Stimulated activated memory B cell treated with anti-CD40 and anti-IgM and Interleukin-4, amounts not matched to agents 10 μg/mL and 1 μg/mL and 100 μg/mL, for 72 hours (primary cell): ENCODE results near the gene GATAD2B.
"Not testable (repeated sequence)": the region's sequence is repeated elsewhere in the genome, so short reads cannot be mapped to it uniquely, and the experiment has no call there.

ENCODE experiments used
- ATAC-seq: fragments of 150-1000 bp; cut with Tn5 transposase; 2 replicates; pipeline ENCODE4 v1.10.0; 2021
- H3K27ac Mint-ChIP-seq: one replicate; pipeline ENCODE4 v1.8.0; 2022; ENCODE audit warnings: mild to moderate bottlenecking, mixed read lengths
- H3K27me3 Mint-ChIP-seq: one replicate; pipeline ENCODE4 v1.8.0; 2022; ENCODE audit warnings: mixed read lengths
- H3K36me3 Mint-ChIP-seq: one replicate; pipeline ENCODE4 v1.8.0; 2022; ENCODE audit warnings: mixed read lengths
- H3K4me1 Mint-ChIP-seq: one replicate; pipeline ENCODE4 v1.8.0; 2022; ENCODE audit warnings: mixed read lengths
- H3K4me3 Mint-ChIP-seq: one replicate; pipeline ENCODE4 v1.8.0; 2022; ENCODE audit warnings: mild to moderate bottlenecking, moderate library complexity, mixed read lengths
- H3K9me3 Mint-ChIP-seq: one replicate; pipeline ENCODE4 v1.8.0; 2022; ENCODE audit warnings: mixed read lengths

Gene GATAD2B

DNA sequence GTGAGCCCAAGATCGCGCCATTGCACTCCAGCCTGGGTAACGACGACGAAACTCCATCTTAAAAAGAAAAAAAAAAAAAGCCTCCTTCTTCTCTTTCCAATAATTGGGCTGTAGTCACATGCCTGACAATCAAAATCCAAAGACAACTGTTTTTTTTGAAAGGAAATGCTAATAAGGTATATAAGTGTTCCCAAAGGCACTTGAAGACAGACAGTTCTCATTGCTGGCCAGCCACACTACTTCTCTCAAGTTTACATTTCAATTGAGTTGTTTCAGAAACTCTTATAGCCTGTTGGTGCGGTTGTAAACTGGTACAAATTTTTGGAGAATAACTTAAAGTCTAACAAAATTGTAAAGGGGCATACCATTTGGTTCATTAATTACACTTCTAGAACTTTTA lies 23.3 kb downstream of the GATAD2B start:
- H3K4me3 Mint-ChIP-seq: no peak overlapping the region
- H3K4me1 Mint-ChIP-seq: peaks cover 28% of the 10 kb centered on the region
- ATAC-seq: no peak
- H3K27me3 Mint-ChIP-seq: no peaks in the 10 kb centered on the region
- peaks cover 15% of the 10 kb centered on the region for H3K36me3 Mint-ChIP-seq
- no peaks in the 10 kb centered on the region for H3K9me3 Mint-ChIP-seq
- H3K27ac Mint-ChIP-seq: no peak overlapping the region

DNA sequence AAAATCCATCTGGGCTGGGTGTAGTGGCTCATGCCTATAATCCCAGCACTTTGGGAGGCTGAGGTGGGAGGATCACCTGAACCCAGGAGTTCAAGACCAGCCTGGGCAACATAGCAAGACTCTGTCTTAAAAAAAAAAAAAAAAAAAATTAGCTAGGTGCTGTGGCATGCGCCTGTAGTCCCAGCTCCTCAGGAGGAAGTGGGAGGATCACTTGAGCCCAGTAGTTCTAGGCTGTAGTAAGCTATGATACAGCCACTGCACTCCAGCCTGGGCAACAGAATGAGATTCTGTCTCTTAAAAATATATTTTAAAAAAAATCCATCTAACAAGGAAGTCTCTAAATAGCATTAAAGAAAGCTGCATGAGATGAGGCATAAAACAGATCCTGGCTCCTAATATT lies 26.9 kb downstream of the GATAD2B start:
- Mint-ChIP-seq H3K36me3 (peaks cover 16% of the 10 kb centered on the region), H3K4me1 (peaks cover 32% of the 10 kb centered on the region)
- not testable (repeated sequence) for H3K27ac Mint-ChIP-seq, H3K27me3 Mint-ChIP-seq, H3K4me3 Mint-ChIP-seq, H3K9me3 Mint-ChIP-seq, ATAC-seq

- H3K27me3 Mint-ChIP-seq, H3K27ac Mint-ChIP-seq, H3K9me3 Mint-ChIP-seq, H3K4me3 Mint-ChIP-seq, ATAC-seq: not testable (repeated sequence)
- Mint-ChIP-seq H3K36me3 (peaks cover 35% of the 10 kb centered on the region), H3K4me1 (peaks cover 50% of the 10 kb centered on the region)
Observed at GRCh38 chr1:153891042-153891441, 31.7 kb downstream of the GATAD2B start.

DNA sequence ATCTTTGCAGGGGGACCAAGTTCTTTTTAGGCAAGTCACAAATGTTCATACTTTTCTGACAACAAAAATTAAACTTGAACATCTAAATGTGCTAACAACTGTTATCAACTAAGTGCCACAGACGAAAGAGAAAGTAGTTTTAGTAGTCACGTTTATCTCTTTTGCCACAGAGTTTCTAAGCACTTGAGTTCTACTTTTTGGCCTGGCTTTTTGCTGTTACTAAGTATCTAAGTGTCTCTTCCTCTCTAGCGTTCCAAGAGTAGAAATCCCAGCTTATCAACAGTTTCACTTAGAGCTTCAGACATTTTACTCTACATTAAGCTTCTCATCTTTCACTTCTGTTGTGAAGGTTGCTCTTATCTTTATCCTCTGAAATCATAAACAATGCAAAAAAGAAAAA lies 34.2 kb downstream of the GATAD2B start:
- Mint-ChIP-seq H3K4me3 (peak overlapping the region; percentile 24), H3K9me3 (peaks cover 3% of the 10 kb centered on the region), H3K27me3 (no peaks in the 10 kb centered on the region), H3K27ac (peak overlapping the region; percentile 68), H3K36me3 (peaks cover 25% of the 10 kb centered on the region), H3K4me1 (peaks cover 46% of the 10 kb centered on the region)
- no peak for ATAC-seq

DNA sequence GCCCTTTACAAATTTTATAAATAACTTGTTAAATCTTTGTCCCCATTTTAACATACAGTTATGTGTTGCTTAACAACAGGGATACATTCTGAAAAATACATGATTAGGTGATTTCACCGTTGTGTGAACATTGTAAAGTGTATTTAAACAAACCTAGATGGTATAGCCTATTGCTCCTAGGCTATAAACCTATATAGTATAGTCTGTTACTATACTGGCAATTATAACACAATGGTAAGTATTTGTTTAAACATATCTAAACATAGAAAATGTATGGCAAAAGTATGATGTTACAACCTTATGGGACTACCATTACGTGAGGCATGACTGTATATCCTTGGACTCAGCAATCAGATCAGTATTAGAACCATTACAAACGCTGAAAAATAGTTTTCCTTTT lies 36.6 kb downstream of the GATAD2B start:
- Mint-ChIP-seq H3K4me3 (no peak overlapping the region), H3K9me3 (peaks cover 3% of the 10 kb centered on the region), H3K4me1 (peaks cover 44% of the 10 kb centered on the region), H3K27ac (no peak overlapping the region), H3K36me3 (peaks cover 22% of the 10 kb centered on the region), H3K27me3 (no peaks in the 10 kb centered on the region)
- ATAC-seq: no peak

GRCh38 chr1:153883223-153883622 lies 39.5 kb downstream of the GATAD2B start:
- Mint-ChIP-seq H3K27me3 (no peaks in the 10 kb centered on the region), H3K27ac (no peak overlapping the region), H3K9me3 (no peaks in the 10 kb centered on the region), H3K4me1 (peaks cover 30% of the 10 kb centered on the region), H3K4me3 (no peak overlapping the region), H3K36me3 (peaks cover 7% of the 10 kb centered on the region)
- ATAC-seq: no peak

- no peak for ATAC-seq
- H3K27ac Mint-ChIP-seq: no peak overlapping the region
- peaks cover 27% of the 10 kb centered on the region for H3K4me1 Mint-ChIP-seq
- H3K36me3 Mint-ChIP-seq: peaks cover 6% of the 10 kb centered on the region
- H3K4me3 Mint-ChIP-seq: no peak overlapping the region
- H3K9me3 Mint-ChIP-seq: no peaks in the 10 kb centered on the region
- no peaks in the 10 kb centered on the region for H3K27me3 Mint-ChIP-seq
Observed at GRCh38 chr1:153882296-153882912, 40.4 kb downstream of the GATAD2B start.

DNA sequence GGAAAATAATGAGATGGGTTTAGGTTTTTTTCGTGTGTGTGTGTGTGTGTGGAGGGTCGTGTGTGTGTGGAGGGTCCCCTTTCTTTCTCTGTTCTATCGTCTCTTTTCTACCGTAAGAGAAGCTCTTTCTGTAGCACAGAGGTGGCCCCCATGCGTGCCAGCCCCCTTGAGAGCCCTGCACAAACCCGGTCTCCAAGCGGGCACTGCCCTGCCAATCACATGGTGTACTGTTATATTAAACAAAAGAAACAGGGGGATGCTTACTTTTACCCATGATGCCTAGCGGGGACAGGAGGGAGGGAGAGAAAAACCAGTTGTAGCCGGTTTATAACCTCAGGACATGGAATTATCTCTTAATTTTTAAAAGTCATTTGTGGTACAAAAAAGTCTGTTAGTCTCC lies 41.0 kb downstream of the GATAD2B start:
- Mint-ChIP-seq H3K27me3 (no peaks in the 10 kb centered on the region), H3K36me3 (peaks cover 6% of the 10 kb centered on the region), H3K4me3 (no peak overlapping the region), H3K4me1 (peaks cover 27% of the 10 kb centered on the region), H3K9me3 (no peaks in the 10 kb centered on the region), H3K27ac (no peak overlapping the region)
- no peak for ATAC-seq

- Mint-ChIP-seq H3K9me3 (no peaks in the 10 kb centered on the region), H3K27me3 (no peaks in the 10 kb centered on the region), H3K4me1 (peaks cover 27% of the 10 kb centered on the region), H3K36me3 (peaks cover 9% of the 10 kb centered on the region), H3K27ac (no peak overlapping the region), H3K4me3 (no peak overlapping the region)
- ATAC-seq: no peak
Observed at GRCh38 chr1:153880962-153881361, 41.8 kb downstream of the GATAD2B start.

DNA sequence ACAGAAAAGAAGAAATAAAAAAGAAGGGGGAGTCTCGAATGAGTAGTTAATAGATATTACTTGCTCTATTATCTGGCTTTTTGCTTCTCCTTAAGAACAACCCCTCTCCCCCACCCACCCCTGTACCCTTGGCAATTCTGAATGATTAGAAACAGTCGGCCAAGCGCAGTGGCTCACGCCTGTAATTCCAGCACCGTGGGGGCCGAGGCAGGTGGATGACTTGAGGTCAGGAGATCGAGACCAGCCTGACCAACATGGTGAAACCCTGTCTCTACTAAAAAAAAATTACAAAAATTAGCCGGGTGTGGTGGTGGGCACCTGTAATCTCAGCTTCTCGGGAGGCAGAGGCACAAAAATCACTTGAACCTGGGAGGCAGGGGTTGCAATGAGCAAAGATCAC lies 42.7 kb downstream of the GATAD2B start:
- no peak for ATAC-seq
- H3K4me3 Mint-ChIP-seq: no peak overlapping the region
- H3K36me3 Mint-ChIP-seq: peaks cover 16% of the 10 kb centered on the region
- H3K27me3 Mint-ChIP-seq: no peaks in the 10 kb centered on the region
- no peaks in the 10 kb centered on the region for H3K9me3 Mint-ChIP-seq
- no peak overlapping the region for H3K27ac Mint-ChIP-seq
- H3K4me1 Mint-ChIP-seq: peaks cover 24% of the 10 kb centered on the region

DNA sequence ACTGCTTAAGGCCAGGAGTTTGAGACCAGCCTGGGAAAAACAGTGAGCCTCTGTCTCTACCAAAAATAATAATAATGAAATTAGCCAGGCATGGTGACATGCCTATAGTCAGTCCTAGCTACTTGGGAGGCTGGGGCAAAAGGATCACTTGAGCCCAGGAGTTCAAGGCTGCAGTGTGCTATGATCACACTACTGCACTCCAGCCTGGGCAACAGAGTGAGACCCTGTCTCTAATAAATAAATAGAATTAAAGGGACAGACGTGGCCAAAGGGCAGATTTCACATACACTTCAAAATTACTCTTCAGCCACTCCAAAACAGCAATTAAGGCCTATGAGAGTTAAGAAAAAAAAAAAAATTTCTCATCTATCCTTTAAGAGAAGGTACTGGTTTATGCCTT lies 45.7 kb downstream of the GATAD2B start:
- Mint-ChIP-seq H3K27ac (no peak overlapping the region), H3K27me3 (no peaks in the 10 kb centered on the region), H3K9me3 (no peaks in the 10 kb centered on the region), H3K4me3 (no peak overlapping the region), H3K36me3 (peaks cover 17% of the 10 kb centered on the region), H3K4me1 (peaks cover 27% of the 10 kb centered on the region)
- ATAC-seq: no peak

DNA sequence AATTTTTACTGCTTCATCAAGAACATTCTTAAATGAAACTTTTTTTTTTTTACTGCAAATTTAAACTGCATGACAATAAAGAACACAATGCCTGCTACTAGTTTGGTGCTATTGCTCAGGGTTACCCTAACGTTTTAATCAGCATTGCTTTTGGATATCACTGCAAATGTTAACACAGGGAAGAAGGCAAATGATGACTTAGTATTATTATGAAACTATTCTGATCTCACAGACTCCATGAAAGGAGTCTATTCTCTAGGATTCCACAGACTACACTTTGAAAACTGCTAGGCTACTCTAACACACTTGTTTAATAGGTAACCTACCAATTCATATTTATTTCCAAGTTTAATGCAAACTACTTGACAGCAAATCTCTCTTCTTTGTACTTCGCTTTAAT lies 49.8 kb downstream of the GATAD2B start:
- H3K9me3 Mint-ChIP-seq: no peaks in the 10 kb centered on the region
- H3K36me3 Mint-ChIP-seq: peaks cover 18% of the 10 kb centered on the region
- H3K27ac Mint-ChIP-seq: no peak overlapping the region
- ATAC-seq: no peak
- H3K27me3 Mint-ChIP-seq: no peaks in the 10 kb centered on the region
- H3K4me1 Mint-ChIP-seq: peaks cover 25% of the 10 kb centered on the region
- no peak overlapping the region for H3K4me3 Mint-ChIP-seq

GRCh38 chr1:153872331-153872730 lies 50.4 kb downstream of the GATAD2B start:
- H3K4me3 Mint-ChIP-seq: no peak overlapping the region
- H3K4me1 Mint-ChIP-seq: peaks cover 29% of the 10 kb centered on the region
- ATAC-seq: no peak
- no peaks in the 10 kb centered on the region for H3K27me3 Mint-ChIP-seq
- peaks cover 18% of the 10 kb centered on the region for H3K36me3 Mint-ChIP-seq
- no peak overlapping the region for H3K27ac Mint-ChIP-seq
- H3K9me3 Mint-ChIP-seq: no peaks in the 10 kb centered on the region

GRCh38 chr1:153869486-153869885 lies 53.3 kb downstream of the GATAD2B start:
- Mint-ChIP-seq H3K27me3 (no peaks in the 10 kb centered on the region), H3K27ac (no peak overlapping the region), H3K36me3 (peaks cover 8% of the 10 kb centered on the region), H3K4me3 (no peak overlapping the region), H3K4me1 (peaks cover 35% of the 10 kb centered on the region), H3K9me3 (no peaks in the 10 kb centered on the region)
- no peak for ATAC-seq

- Mint-ChIP-seq H3K4me1 (peaks cover 35% of the 10 kb centered on the region), H3K4me3 (no peak overlapping the region), H3K36me3 (peaks cover 14% of the 10 kb centered on the region), H3K27me3 (no peaks in the 10 kb centered on the region), H3K27ac (peak overlapping the region; percentile 58), H3K9me3 (no peaks in the 10 kb centered on the region)
- no peak for ATAC-seq
Observed at GRCh38 chr1:153866045-153866850, 56.5 kb downstream of the GATAD2B start.

- Mint-ChIP-seq H3K27ac (no peak overlapping the region), H3K27me3 (no peaks in the 10 kb centered on the region), H3K36me3 (peaks cover 20% of the 10 kb centered on the region), H3K4me3 (no peak overlapping the region), H3K9me3 (no peaks in the 10 kb centered on the region), H3K4me1 (peaks cover 34% of the 10 kb centered on the region)
- no peak for ATAC-seq
Observed at GRCh38 chr1:153860285-153860684, 62.5 kb downstream of the GATAD2B start.
